ENCODE measurements around the gene STK10.
A peak's percentile ranks its signal among the peaks of the same experiment; 100 is the strongest.

The STK10 gene

DNA sequence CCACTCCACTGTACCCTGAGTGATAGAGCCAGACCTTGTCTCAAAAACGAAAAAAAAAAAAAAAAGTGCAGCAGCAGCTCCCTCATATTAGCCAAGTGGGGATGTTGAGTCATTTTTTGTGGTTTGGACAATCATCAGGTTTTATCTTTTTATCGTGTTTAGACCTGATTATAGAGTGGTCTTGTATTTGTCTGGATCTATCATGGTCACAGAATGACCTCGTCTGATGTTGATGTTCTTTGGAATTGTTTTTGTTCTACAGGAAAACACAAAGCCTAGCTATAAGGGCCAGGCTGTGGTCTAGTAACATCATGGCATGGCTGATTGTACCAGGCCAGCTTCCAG lies 179.9 kb downstream of the STK10 start:
- DNase-seq (ENCODE audit: low read depth in 2 of 2), result no peak

GRCh38 chr5:172007175-172008110 lies 180.6 kb downstream of the STK10 start:
- DNase-seq (ENCODE audit: low read depth in 2 of 2), result no peak

- peak; percentile 85 to 88 for DNase-seq (ENCODE audit: low read depth in 2 of 2)
Observed at GRCh38 chr5:172006321-172007174, 181.5 kb downstream of the STK10 start, which contains the start of gene FBXW11. TSS of gene FBXW11 (minus strand) at chr5:172006638. CDS start at chr5:172006502, 136 bp downstream.

- no peak for DNase-seq (ENCODE audit: low read depth in 2 of 2)
Observed at GRCh38 chr5:172005708-172006320, 182.2 kb downstream of the STK10 start.

- no peak for DNase-seq (ENCODE audit: low read depth in 2 of 2)
Observed at GRCh38 chr5:172004824-172005237, 183.2 kb downstream of the STK10 start.

GRCh38 chr5:172003746-172004145 lies 184.3 kb downstream of the STK10 start:
- no peak for DNase-seq (ENCODE audit: low read depth in 2 of 2)

DNA sequence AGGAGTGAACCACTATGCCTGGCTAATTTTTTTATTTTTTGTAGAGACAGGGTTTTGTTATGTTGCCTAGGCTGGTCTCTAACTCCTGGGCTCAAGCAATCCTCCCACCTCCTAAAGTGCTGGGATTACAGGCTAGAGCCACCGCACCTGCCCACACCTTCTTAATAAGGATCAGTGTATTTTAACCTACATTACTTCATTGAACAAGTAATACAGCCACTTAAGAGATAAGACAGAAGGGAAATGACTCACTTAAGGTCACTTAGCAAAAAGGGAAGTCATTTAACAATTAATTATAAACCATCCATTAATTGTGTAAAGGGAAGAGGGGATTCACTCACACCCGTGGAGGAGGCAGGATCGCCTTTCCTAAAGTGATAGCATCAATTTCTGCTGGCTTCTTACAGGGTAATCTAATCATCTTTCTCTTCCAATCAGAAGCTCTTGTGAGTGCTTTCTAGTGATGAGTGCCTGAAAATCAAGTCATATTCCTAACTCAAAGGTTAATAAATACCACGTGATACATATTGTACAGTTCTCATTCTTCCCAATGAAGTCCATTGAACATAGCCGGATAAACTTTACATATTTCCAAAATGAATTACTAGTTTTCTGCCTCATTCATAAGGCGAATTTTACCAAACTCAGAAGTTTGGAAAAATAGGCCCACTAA lies 185.0 kb downstream of the STK10 start:
- DNase-seq (ENCODE audit: low read depth in 2 of 2), result no peak

DNA sequence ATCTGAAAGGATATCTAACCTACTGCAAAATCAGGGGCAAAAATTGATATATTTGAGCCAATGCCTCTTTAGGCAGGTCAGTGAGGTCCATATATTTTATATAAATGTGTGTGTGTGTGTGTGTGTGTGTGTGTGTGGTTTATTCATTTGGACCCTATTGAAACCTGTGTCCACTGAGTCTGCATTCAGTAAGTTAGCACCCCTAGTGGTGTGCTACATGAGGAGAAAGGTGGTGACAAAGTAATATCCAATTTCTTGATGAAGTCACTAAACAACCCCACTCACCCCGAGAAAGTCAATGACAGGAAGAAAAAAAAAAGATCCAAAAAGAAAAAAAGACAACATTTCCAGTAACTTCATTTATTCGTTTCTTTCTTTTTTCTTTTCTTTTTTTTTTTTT lies 185.7 kb downstream of the STK10 start:
- no peak for DNase-seq (ENCODE audit: low read depth in 2 of 2)

- no peak for DNase-seq (ENCODE audit: low read depth in 2 of 2)
Observed at GRCh38 chr5:171999877-172000276, 188.1 kb downstream of the STK10 start.

- DNase-seq (ENCODE audit: low read depth in 2 of 2), result no peak
Observed at GRCh38 chr5:171999100-171999499, 188.9 kb downstream of the STK10 start.

GRCh38 chr5:171997011-171997410 lies 191.0 kb downstream of the STK10 start:
- no peak for DNase-seq (ENCODE audit: low read depth in 2 of 2)

- DNase-seq (ENCODE audit: low read depth in 2 of 2), result no peak
Observed at GRCh38 chr5:171992813-171993212, 195.2 kb downstream of the STK10 start.

GRCh38 chr5:171992305-171992704 lies 195.7 kb downstream of the STK10 start:
- no peak for DNase-seq (ENCODE audit: low read depth in 2 of 2)

Measured in stimulated activated CD8-positive, alpha-beta memory T cell treated with anti-CD3 and anti-CD28 coated beads, Interleukin-7, amount 100 ng/mL, for 1 hour (primary cell).